Stimulated activated memory B cell treated with anti-CD40 and anti-IgM and Interleukin-4, amounts not matched to agents 10 μg/mL and 1 μg/mL and 100 μg/mL, for 72 hours (primary cell): ENCODE measurements around the gene CHRDL2.
"Not testable (repeated sequence)": the region's sequence is repeated elsewhere in the genome, so short reads cannot be mapped to it uniquely, and the experiment has no call there.

ENCODE experiments used
- ATAC-seq: fragments of 150-1000 bp; cut with Tn5 transposase; 2 replicates; pipeline ENCODE4 v1.10.0; 2021
- H3K27ac Mint-ChIP-seq: one replicate; pipeline ENCODE4 v1.8.0; 2022; ENCODE audit warnings: mild to moderate bottlenecking, mixed read lengths
- H3K27me3 Mint-ChIP-seq: one replicate; pipeline ENCODE4 v1.8.0; 2022; ENCODE audit warnings: mixed read lengths
- H3K36me3 Mint-ChIP-seq: one replicate; pipeline ENCODE4 v1.8.0; 2022; ENCODE audit warnings: mixed read lengths
- H3K4me1 Mint-ChIP-seq: one replicate; pipeline ENCODE4 v1.8.0; 2022; ENCODE audit warnings: mixed read lengths
- H3K4me3 Mint-ChIP-seq: one replicate; pipeline ENCODE4 v1.8.0; 2022; ENCODE audit warnings: mild to moderate bottlenecking, moderate library complexity, mixed read lengths
- H3K9me3 Mint-ChIP-seq: one replicate; pipeline ENCODE4 v1.8.0; 2022; ENCODE audit warnings: mixed read lengths

The CHRDL2 gene

GRCh38 chr11:74755395-74755995, 24.3 kb upstream of the CHRDL2 start:
- no peak overlapping the region for H3K27ac Mint-ChIP-seq
- H3K9me3 Mint-ChIP-seq: peaks cover 4% of the 10 kb centered on the region
- ATAC-seq: no peak
- peaks cover 6% of the 10 kb centered on the region for H3K36me3 Mint-ChIP-seq
- no peaks in the 10 kb centered on the region for H3K27me3 Mint-ChIP-seq
- peaks cover 36% of the 10 kb centered on the region for H3K4me1 Mint-ChIP-seq
- H3K4me3 Mint-ChIP-seq: no peak overlapping the region

GRCh38 chr11:74754507-74755252, 23.5 kb upstream of the CHRDL2 start:
- Mint-ChIP-seq H3K27me3 (no peaks in the 10 kb centered on the region), H3K27ac (no peak overlapping the region), H3K36me3 (peaks cover 6% of the 10 kb centered on the region), H3K4me1 (peaks cover 40% of the 10 kb centered on the region), H3K4me3 (no peak overlapping the region), H3K9me3 (peaks cover 4% of the 10 kb centered on the region)
- peak; percentile 39 for ATAC-seq

- Mint-ChIP-seq H3K4me3 (no peak overlapping the region), H3K9me3 (peaks cover under 1% of the 10 kb centered on the region), H3K4me1 (peaks cover 57% of the 10 kb centered on the region), H3K36me3 (peaks cover 1% of the 10 kb centered on the region), H3K27ac (no peak overlapping the region), H3K27me3 (no peaks in the 10 kb centered on the region)
- ATAC-seq: no peak
These were observed 20.1 kb upstream of the CHRDL2 start for GRCh38 chr11:74751303-74751702.

GRCh38 chr11:74750598-74750997, 19.4 kb upstream of the CHRDL2 start:
- H3K9me3 Mint-ChIP-seq, H3K4me3 Mint-ChIP-seq, H3K27me3 Mint-ChIP-seq, H3K36me3 Mint-ChIP-seq, H3K27ac Mint-ChIP-seq, ATAC-seq: not testable (repeated sequence)
- H3K4me1 Mint-ChIP-seq: peaks cover 52% of the 10 kb centered on the region

GRCh38 chr11:74749965-74750296, 18.7 kb upstream of the CHRDL2 start:
- Mint-ChIP-seq H3K36me3 (no peaks in the 10 kb centered on the region), H3K4me1 (peaks cover 46% of the 10 kb centered on the region), H3K9me3 (no peaks in the 10 kb centered on the region), H3K27me3 (no peaks in the 10 kb centered on the region), H3K4me3 (peak overlapping the region; percentile 81), H3K27ac (peak overlapping the region; percentile 96)
- ATAC-seq: no peak

GRCh38 chr11:74749127-74749964, 18.1 kb upstream of the CHRDL2 start:
- H3K27me3 Mint-ChIP-seq: no peaks in the 10 kb centered on the region
- peaks cover 40% of the 10 kb centered on the region for H3K4me1 Mint-ChIP-seq
- peak; percentile 83 for ATAC-seq
- H3K9me3 Mint-ChIP-seq: no peaks in the 10 kb centered on the region
- no peaks in the 10 kb centered on the region for H3K36me3 Mint-ChIP-seq
- peak overlapping the region; percentile 96 for H3K27ac Mint-ChIP-seq
- peak overlapping the region; percentile 81 for H3K4me3 Mint-ChIP-seq

- Mint-ChIP-seq H3K4me1 (peaks cover 32% of the 10 kb centered on the region), H3K9me3 (no peaks in the 10 kb centered on the region), H3K27ac (peak within 1 kb of the TSS; percentile 96), H3K4me3 (peak within 1 kb of the TSS; percentile 81), H3K27me3 (no peaks in the 10 kb centered on the region), H3K36me3 (no peaks in the 10 kb centered on the region)
- peak; percentile 100 for ATAC-seq
These were observed 17.2 kb upstream of the CHRDL2 start, which contains the start of gene RNF169 for GRCh38 chr11:74748211-74749126. Gene RNF169, plus strand, starts transcription at chr11:74748849. Its CDS starts 32 bp downstream, at chr11:74748881.

GRCh38 chr11:74746868-74747267, 15.6 kb upstream of the CHRDL2 start:
- Mint-ChIP-seq H3K4me3 (no peak overlapping the region), H3K36me3 (no peaks in the 10 kb centered on the region), H3K27me3 (no peaks in the 10 kb centered on the region)

GRCh38 chr11:74744277-74744676, 13.1 kb upstream of the CHRDL2 start:
- Mint-ChIP-seq H3K36me3 (no peaks in the 10 kb centered on the region), H3K9me3 (no peaks in the 10 kb centered on the region), H3K4me3 (no peak overlapping the region), H3K27ac (no peak overlapping the region), H3K27me3 (peaks cover 3% of the 10 kb centered on the region), H3K4me1 (peaks cover 18% of the 10 kb centered on the region)
- ATAC-seq: no peak

More at GRCh38 chr11:74746868-74747267, 15.6 kb upstream of the CHRDL2 start:
- Mint-ChIP-seq H3K4me1 (peaks cover 25% of the 10 kb centered on the region), H3K27ac (peak overlapping the region; percentile 96), H3K9me3 (no peaks in the 10 kb centered on the region)
- ATAC-seq: no peak

- Mint-ChIP-seq H3K27me3 (peaks cover 9% of the 10 kb centered on the region), H3K9me3 (no peaks in the 10 kb centered on the region), H3K27ac (no peak overlapping the region), H3K4me3 (no peak overlapping the region), H3K36me3 (no peaks in the 10 kb centered on the region), H3K4me1 (peaks cover 16% of the 10 kb centered on the region)
- no peak for ATAC-seq
These were observed 12.4 kb upstream of the CHRDL2 start for GRCh38 chr11:74743640-74744039.

- peaks cover 23% of the 10 kb centered on the region for H3K27me3 Mint-ChIP-seq
- H3K4me3 Mint-ChIP-seq: no peak overlapping the region
- peaks cover 2% of the 10 kb centered on the region for H3K4me1 Mint-ChIP-seq
- no peak overlapping the region for H3K27ac Mint-ChIP-seq
- ATAC-seq: no peak
- no peaks in the 10 kb centered on the region for H3K9me3 Mint-ChIP-seq
- H3K36me3 Mint-ChIP-seq: no peaks in the 10 kb centered on the region
These were observed 10.8 kb upstream of the CHRDL2 start for GRCh38 chr11:74742070-74742469.

GRCh38 chr11:74739546-74740270, 8.5 kb upstream of the CHRDL2 start:
- Mint-ChIP-seq H3K9me3 (no peaks in the 10 kb centered on the region), H3K4me3 (no peak overlapping the region), H3K27ac (no peak overlapping the region), H3K27me3 (peaks cover 36% of the 10 kb centered on the region), H3K4me1 (no peaks in the 10 kb centered on the region), H3K36me3 (no peaks in the 10 kb centered on the region)
- peak; percentile 67 for ATAC-seq

GRCh38 chr11:74736031-74736430, 4.8 kb upstream of the CHRDL2 start:
- H3K4me3 Mint-ChIP-seq: no peak overlapping the region
- H3K27ac Mint-ChIP-seq: no peak overlapping the region
- no peak for ATAC-seq
- peaks cover 69% of the 10 kb centered on the region for H3K27me3 Mint-ChIP-seq
- no peaks in the 10 kb centered on the region for H3K9me3 Mint-ChIP-seq
- H3K36me3 Mint-ChIP-seq: no peaks in the 10 kb centered on the region
- peaks cover 2% of the 10 kb centered on the region for H3K4me1 Mint-ChIP-seq

GRCh38 chr11:74735365-74735928, 4.2 kb upstream of the CHRDL2 start:
- peaks cover 7% of the 10 kb centered on the region for H3K4me1 Mint-ChIP-seq
- no peaks in the 10 kb centered on the region for H3K9me3 Mint-ChIP-seq
- no peak for ATAC-seq
- H3K4me3 Mint-ChIP-seq: no peak overlapping the region
- peaks cover 75% of the 10 kb centered on the region for H3K27me3 Mint-ChIP-seq
- H3K36me3 Mint-ChIP-seq: no peaks in the 10 kb centered on the region
- no peak overlapping the region for H3K27ac Mint-ChIP-seq
